Activated T-helper 1 cell treated with anti-CD3 and anti-CD28 coated beads, Interleukin-12 subunit alpha, Interleukin-12 subunit beta, Interleukin-2, Interleukin-4 antibody, amounts not matched to agents 30 ng/mL and 10 ng/mL and 1 ng/mL, durations not matched to agents 14 hours and 24 hours and 36 hours (primary cell): ENCODE data around the gene TRMT1. TPM values are rescaled to one million over a fixed set of nuclear protein-coding genes. Genes with fewer than 3 reads are reported as not detected.

ENCODE experiments used
- DNase-seq: peaks from one replicate; pipeline ENCODE4 v3.0.0; 2021; ENCODE audit warnings: low spot score
- H3K27ac Mint-ChIP-seq: one replicate; pipeline ENCODE4 v1.8.0; 2021; ENCODE audit warnings: mild to moderate bottlenecking, mixed read lengths
- H3K27me3 Mint-ChIP-seq: one replicate; pipeline ENCODE4 v1.8.0; 2022; ENCODE audit warnings: mild to moderate bottlenecking, moderate library complexity, mixed read lengths; ENCODE audit not compliant: insufficient read depth
- H3K36me3 Mint-ChIP-seq: one replicate; pipeline ENCODE4 v1.8.0; 2021; ENCODE audit warnings: low read depth, mixed read lengths
- H3K4me1 Mint-ChIP-seq: one replicate; pipeline ENCODE4 v1.8.0; 2021; ENCODE audit warnings: low read depth, mixed read lengths
- H3K4me3 Mint-ChIP-seq: one replicate; pipeline ENCODE4 v1.8.0; 2021; ENCODE audit warnings: mild to moderate bottlenecking, moderate library complexity, mixed read lengths
- H3K9me3 Mint-ChIP-seq: one replicate; pipeline ENCODE4 v1.8.0; 2021; ENCODE audit warnings: mixed read lengths
- intact Hi-C: fragments of 100-400 bp; cut with micrococcal nuclease; formaldehyde crosslinking; loops from one replicate; pipeline ENCODE4 v1.15.1; 2024
- total RNA-seq: library from RNA; stranded (reverse); gene quantifications from 2 replicates; pipeline ENCODE4 v1.2.3, GENCODE V29; 2022

Gene TRMT1
- total RNA-seq, 1 donor from 2014 or later, result 154 TPM

DNA sequence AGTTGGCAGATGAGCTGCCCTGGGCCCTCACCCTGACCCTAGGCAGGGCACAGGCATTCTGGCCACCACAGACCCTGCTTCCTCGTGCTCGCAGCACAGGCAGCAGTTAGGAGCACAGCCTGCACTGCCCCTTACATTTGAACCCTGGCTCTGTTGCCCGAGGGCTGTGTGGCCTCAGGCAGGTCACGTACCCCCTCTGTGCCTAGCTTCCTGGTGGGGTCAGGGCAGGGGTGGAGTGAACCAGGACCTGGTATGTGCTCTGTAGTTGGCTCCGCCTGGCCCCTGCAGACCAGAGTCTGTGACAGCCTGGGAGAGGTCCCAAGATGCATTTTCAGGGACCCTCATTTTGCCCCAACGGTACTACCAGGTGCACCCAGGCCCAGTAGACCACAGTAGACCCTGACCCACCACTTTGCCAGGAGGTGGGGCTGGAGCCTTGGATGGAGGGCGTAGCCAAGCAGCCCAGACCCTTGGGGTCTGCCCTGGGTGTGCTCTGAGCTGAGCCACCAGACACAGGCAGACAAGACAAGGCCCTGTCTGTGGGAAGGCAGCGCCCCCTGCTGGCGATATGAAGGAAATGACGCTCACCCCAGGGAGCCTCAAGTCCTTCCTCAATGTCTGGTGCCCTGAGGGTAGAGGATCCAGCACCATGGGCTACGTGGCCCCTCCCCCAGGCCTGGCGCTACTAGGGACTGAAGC, 23.0 kb downstream of the TRMT1 start:
- intact Hi-C loops, result loop anchor here (1.0 kb wide), 4 partner anchors 32 to 128 kb away; no protein-coding TSS in a partner anchor
- H3K9me3 Mint-ChIP-seq, result no peaks in the 10 kb centered on the region
- H3K36me3 Mint-ChIP-seq, result peaks cover 1% of the 10 kb centered on the region
- peaks cover 12% of the 10 kb centered on the region for H3K4me1 Mint-ChIP-seq
- no peak overlapping the region for H3K27ac Mint-ChIP-seq
- DNase-seq, result peak; percentile 63
- H3K4me3 Mint-ChIP-seq, result no peak overlapping the region
- peaks cover 19% of the 10 kb centered on the region for H3K27me3 Mint-ChIP-seq

DNA sequence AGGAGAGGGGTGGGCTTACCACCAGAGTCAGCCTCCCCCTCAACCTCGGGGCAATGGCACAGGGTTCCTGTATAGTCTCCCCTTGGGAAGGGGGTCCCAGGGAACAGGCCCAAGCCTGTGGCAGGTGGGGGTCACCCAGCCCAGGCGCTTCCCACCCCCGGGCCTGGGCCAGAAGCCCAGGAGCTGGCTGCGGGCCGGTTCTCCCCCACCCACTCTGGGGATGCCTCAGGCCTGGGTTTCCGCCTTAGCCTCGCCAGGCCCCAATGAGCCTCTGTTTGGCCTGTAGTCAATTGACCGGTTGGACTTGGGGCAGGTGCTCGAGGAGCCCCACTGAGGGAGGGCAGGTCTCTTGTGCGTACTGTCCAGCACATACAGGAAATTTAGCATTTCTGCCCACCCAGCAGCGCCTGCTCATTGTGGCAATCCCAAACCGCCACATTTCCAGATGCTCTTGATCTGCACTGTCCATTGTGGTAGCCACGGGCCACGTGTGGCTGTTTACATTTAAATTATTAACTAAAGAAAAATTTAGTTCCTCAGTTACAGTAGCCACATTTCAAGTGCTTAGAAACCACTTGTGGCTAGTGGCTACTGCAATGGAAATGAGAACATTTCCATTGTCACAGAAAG, 23.8 kb downstream of the TRMT1 start:
- peaks cover 15% of the 10 kb centered on the region for H3K27me3 Mint-ChIP-seq
- no peak overlapping the region for H3K4me3 Mint-ChIP-seq
- DNase-seq, result no peak
- no peaks in the 10 kb centered on the region for H3K9me3 Mint-ChIP-seq
- H3K36me3 Mint-ChIP-seq, result peaks cover 1% of the 10 kb centered on the region
- intact Hi-C loops, result loop anchor here (1.0 kb wide), 3 partner anchors 31 to 127 kb away; no protein-coding TSS in a partner anchor
- peaks cover 12% of the 10 kb centered on the region for H3K4me1 Mint-ChIP-seq
- H3K27ac Mint-ChIP-seq, result no peak overlapping the region

DNA sequence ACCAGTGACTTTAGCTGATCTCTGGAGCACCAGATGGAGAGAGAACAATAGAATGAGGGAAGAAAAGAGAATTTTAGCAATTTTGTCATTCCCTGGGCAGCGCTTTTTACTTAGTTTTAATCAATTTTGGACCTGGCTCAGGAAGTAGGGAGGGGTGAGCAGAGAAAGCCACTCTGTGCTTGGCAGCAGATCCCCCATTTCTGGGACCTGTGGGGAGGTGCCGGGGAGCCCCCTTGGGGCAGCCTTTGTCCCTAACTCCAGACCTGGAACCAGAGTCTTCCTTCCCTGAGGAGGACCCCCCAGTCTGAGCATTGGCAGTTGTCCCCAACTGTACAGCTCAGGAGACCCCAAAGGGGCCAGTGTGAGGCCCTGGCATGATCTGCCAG, 24.4 kb downstream of the TRMT1 start:
- no peak overlapping the region for H3K4me3 Mint-ChIP-seq
- peaks cover 11% of the 10 kb centered on the region for H3K4me1 Mint-ChIP-seq
- no peaks in the 10 kb centered on the region for H3K9me3 Mint-ChIP-seq
- DNase-seq, result no peak
- H3K36me3 Mint-ChIP-seq, result peaks cover 1% of the 10 kb centered on the region
- peaks cover 13% of the 10 kb centered on the region for H3K27me3 Mint-ChIP-seq
- intact Hi-C loops, result no loop called here
- no peak overlapping the region for H3K27ac Mint-ChIP-seq

DNA sequence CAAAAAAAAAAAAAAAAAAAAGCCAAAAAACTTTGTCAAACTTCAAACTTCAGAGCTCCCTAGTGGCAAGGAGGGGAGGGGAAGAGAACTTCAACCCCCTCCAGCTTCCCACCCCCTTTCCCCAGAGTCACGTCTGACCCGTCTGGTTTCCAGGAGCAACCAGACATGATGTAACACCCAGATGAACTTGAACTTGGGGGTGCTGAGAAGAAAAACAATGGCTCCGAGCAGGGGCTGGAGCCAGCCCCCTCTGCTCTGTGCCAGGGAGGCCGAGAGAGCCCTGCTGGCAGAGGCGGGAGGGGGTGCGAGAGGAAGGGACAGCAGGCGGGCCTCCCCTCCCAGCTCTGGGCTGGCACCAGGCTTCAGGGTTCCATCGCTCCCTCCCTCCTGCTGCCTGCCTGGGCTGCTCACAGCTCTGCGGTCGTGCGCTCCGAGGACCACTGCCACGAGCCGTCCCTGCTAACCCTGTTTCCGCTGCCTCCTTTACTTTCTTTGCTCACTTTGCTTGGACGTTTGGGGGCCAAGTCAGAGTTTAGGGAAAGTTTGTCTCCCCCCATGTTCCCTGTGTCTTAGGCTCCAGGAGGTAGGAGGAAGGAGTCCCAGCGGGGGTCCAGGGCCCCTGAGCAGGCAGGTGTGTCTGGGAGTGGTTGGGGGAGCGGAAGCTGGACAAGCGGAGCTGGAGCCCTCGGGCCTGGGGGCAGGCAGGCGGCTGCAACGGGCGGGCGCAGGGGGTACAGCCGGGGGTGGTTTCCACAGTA, 25.0 kb downstream of the TRMT1 start:
- H3K27ac Mint-ChIP-seq, result no peak overlapping the region
- H3K36me3 Mint-ChIP-seq, result peaks cover 1% of the 10 kb centered on the region
- DNase-seq, result no peak
- H3K27me3 Mint-ChIP-seq, result peaks cover 10% of the 10 kb centered on the region
- intact Hi-C loops, result no loop called here
- H3K4me1 Mint-ChIP-seq, result peaks cover 7% of the 10 kb centered on the region
- no peak overlapping the region for H3K4me3 Mint-ChIP-seq
- H3K9me3 Mint-ChIP-seq, result no peaks in the 10 kb centered on the region

DNA sequence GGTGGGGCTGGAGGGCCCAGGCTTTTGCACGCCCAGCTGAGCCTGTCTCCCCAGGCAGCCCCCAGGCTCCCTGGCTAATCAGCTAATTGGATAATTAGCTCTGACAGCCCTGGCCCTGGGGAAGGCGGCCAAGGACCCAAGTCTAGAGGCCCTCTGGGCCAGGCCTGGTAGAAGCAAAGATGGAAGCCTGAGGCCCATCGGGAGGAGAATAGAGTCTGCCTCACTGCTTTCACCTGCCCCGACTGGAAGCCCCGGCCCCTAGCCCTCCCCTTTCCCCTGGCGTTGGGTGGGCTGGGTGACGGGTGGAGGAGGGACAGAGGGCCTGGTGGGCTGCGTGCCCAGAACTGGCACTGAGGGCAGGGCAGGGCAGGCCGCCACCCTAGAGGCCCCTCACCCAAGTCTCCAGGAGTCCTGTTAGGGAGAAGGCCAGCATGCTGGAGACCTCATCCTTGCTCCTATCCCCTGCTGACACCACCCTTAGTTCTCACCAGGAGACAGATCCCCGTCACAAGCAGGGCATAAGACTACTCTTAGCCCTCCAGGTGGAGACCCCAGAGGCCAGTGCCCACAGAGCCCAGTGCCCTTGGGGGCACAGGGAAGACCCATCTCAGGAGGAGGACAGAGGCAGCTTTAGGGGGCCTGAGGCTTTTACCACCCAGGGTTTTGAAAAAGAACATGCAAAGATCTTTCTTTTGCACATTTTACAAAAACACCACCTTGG, 25.9 kb downstream of the TRMT1 start:
- DNase-seq, result no peak
- H3K27me3 Mint-ChIP-seq, result peaks cover 8% of the 10 kb centered on the region
- H3K9me3 Mint-ChIP-seq, result no peaks in the 10 kb centered on the region
- intact Hi-C loops, result no loop called here
- H3K27ac Mint-ChIP-seq, result no peak overlapping the region
- no peaks in the 10 kb centered on the region for H3K36me3 Mint-ChIP-seq
- no peak overlapping the region for H3K4me3 Mint-ChIP-seq
- H3K4me1 Mint-ChIP-seq, result peaks cover under 1% of the 10 kb centered on the region

DNA sequence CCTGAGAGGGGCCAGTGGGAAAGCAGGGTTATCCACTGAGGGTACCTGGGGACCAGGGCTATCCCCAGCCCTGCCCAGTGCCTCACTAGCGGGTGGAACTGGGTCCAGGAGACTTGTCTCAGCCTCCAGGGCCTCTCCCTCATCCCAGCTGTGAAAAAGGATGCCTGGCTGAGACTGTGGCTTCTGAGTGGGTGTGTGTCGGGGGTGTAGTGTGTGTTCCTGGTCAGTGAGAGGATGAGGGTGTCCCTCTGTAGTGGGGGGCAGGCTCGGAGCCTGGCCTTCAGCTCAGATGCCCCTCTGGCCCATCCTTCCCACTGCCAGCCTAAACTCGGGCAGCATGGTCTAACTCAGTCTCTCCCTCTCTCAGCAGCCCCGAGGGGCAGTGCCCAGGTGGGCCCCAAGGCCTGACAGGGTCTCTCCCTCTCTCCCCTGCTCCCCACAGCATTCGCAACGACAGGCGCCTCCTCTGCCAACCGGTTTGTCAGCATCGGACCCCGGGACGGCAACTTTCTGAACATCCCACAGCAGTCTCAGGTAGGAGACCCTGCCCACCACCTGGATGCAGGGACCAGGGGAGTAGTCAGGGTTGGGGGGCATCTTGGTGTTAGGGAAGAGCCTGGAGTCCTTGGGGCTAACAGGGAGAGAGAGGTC, 26.6 kb downstream of the TRMT1 start:
- no peaks in the 10 kb centered on the region for H3K9me3 Mint-ChIP-seq
- intact Hi-C loops, result no loop called here
- H3K27me3 Mint-ChIP-seq, result peaks cover 8% of the 10 kb centered on the region
- DNase-seq, result no peak
- H3K36me3 Mint-ChIP-seq, result no peaks in the 10 kb centered on the region
- H3K27ac Mint-ChIP-seq, result no peak overlapping the region
- no peaks in the 10 kb centered on the region for H3K4me1 Mint-ChIP-seq
- H3K4me3 Mint-ChIP-seq, result no peak overlapping the region

DNA sequence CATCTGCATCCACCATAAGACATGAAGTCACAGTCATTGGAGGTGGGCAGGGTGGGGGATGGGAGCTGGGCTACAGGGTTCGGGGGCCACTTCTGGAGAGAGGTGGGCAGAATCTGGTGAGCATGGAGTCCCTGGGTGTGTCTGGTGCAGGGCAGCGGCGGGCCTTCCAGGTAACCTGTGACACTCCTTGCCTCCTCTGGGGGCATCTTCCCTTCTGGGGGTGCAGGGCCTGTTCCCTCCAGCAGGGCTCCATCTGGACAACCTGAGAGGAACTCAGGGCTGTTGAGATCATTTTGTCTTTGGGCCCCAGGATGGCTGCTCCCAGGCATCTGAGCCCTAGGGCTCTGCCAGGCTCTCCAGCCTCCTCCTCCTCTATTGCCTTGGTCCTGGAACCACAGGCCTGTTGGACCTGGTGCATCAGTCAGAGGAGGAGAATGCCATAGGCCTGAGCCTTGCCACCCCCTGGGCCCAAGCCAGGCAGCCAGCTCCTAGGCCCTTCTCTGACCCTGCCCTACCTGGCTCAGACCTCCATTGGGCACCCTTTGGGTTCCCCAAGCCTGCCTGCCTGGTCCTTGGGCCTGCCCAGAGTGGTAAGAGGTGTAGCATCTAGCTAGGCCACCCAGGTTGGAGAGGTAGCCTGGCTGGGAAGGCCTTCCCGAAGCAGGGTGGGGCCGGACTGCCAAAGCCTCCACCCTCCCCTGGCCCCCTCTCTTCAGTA, 27.2 kb downstream of the TRMT1 start:
- no peaks in the 10 kb centered on the region for H3K4me1 Mint-ChIP-seq
- DNase-seq, result no peak

DNA sequence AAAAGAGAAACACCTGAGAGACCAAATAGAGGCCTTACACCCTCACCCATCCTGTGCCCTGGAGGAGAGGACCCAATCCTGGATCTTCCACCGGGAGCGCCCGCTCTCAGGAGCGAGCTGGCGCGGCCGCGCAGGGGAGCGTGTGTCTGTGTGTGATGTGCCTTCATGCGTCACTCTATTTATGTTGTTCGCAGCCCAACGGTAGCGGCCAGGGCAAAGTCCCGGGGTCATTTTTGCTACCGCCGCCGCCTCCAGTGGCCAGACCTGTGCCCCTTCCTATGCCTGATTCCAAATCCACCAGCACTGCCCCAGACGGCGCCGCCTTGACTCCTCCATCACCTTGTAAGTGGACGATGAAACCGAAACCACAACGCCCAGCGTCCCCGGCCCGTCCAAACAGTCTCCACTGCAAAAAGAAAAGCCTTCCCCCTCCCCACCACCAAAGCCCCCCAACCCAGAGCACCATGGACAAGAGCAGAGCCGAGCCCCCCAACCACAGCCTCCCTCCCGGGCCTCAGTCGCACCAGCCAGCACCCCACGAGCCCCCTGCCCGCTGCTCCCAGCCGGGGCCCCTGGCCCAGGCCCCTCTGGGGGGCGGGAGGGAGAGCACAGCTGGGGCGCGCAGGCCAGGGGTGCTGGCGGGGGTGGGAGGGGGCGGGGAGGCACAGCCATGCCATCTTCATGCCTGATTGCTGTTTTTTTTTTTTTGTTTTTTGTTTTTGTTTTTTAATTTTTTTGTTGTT, 28.6 kb downstream of the TRMT1 start:
- DNase-seq, result no peak
- Mint-ChIP-seq H3K36me3 (no peaks in the 10 kb centered on the region), H3K9me3 (no peaks in the 10 kb centered on the region), H3K4me3 (no peak overlapping the region), H3K4me1 (no peaks in the 10 kb centered on the region), H3K27ac (no peak overlapping the region), H3K27me3 (peaks cover 6% of the 10 kb centered on the region)
- intact Hi-C loops, result no loop called here

More for the DNA sequence above, 27.2 kb downstream of the TRMT1 start:
- no peak overlapping the region for H3K27ac Mint-ChIP-seq
- H3K36me3 Mint-ChIP-seq, result no peaks in the 10 kb centered on the region
- no peaks in the 10 kb centered on the region for H3K9me3 Mint-ChIP-seq
- H3K4me3 Mint-ChIP-seq, result no peak overlapping the region
- intact Hi-C loops, result no loop called here
- H3K27me3 Mint-ChIP-seq, result peaks cover 8% of the 10 kb centered on the region

DNA sequence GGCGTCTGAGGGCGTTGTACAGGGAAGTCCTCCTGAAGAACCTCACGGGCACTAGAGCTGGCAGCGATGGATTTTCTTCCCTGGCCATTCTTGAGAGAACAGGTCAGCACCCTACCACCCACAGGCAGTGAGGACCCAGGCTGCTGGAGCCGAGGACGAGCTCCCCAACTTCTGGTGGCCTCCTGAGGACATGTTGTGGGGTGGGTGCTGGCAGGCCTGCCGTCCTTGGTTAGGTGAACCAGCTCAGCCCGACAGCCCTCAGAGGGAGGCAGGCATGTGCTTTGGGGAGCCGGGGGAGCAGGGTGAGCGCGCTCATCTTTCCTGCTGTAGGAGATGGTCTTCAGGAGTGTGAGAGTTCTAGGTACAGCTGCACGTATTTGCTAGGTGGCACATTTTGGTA, 29.2 kb downstream of the TRMT1 start:
- Mint-ChIP-seq H3K9me3 (no peaks in the 10 kb centered on the region), H3K27ac (no peak overlapping the region), H3K4me1 (no peaks in the 10 kb centered on the region), H3K27me3 (peaks cover 6% of the 10 kb centered on the region), H3K36me3 (no peaks in the 10 kb centered on the region), H3K4me3 (no peak overlapping the region)
- intact Hi-C loops, result no loop called here
- DNase-seq, result no peak

DNA sequence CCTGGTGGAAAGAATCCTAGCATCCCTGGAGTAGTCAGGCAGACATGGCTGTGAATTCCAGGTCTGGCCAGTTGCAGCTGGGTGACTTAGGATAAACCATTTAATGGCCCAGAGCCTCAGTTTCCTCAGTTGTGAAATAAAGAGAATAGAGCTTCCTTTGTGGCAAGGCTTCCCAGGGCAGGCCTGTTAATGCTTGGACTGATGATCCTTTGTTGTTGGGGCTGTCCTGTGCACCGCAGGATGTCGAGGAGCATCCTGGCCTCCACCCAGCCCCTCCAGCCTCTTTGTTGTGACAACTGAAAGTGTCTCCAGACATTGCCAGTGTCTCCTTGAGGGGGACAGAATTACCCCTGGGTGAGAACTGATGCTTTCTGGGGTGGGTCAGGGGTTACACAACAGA, 30.2 kb downstream of the TRMT1 start:
- no peak for DNase-seq
- Mint-ChIP-seq H3K27me3 (peaks cover 6% of the 10 kb centered on the region), H3K27ac (no peak overlapping the region), H3K4me3 (no peak overlapping the region), H3K9me3 (no peaks in the 10 kb centered on the region), H3K36me3 (no peaks in the 10 kb centered on the region), H3K4me1 (no peaks in the 10 kb centered on the region)
- intact Hi-C loops, result no loop called here

DNA sequence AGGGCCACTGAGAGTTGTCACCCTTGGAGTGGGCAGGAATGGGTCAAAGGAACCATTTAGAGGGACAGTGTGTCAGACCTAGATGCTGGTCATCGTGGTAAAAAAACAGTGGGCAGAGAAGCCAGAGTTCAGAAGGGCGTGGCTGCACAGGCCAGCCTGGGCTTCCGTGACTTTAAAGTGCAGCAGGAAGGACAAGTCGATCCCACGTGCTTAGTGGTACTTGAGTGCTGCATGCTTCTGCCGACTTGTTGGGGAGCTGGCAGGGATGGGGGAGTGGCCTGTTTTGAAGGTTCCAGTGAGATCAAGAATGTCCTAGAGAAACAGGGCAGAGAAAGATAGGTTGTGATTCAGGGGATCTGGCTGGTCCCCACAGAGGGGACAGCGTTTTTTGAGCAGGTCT, 30.9 kb downstream of the TRMT1 start:
- no peaks in the 10 kb centered on the region for H3K4me1 Mint-ChIP-seq
- H3K36me3 Mint-ChIP-seq, result no peaks in the 10 kb centered on the region
- H3K4me3 Mint-ChIP-seq, result no peak overlapping the region
- no peak overlapping the region for H3K27ac Mint-ChIP-seq
- no peaks in the 10 kb centered on the region for H3K9me3 Mint-ChIP-seq
- intact Hi-C loops, result no loop called here
- H3K27me3 Mint-ChIP-seq, result peaks cover 6% of the 10 kb centered on the region
- DNase-seq, result no peak
